NT2/D1 (cell line): ENCODE data around the gene C1orf53.

Source experiments
- DNase-seq: peaks from one replicate; pipeline ENCODE4 v3.0.0-alpha.2; 2011; ENCODE audit warnings: low read depth, low spot score
- H3K27me3 ChIP-seq: 2 replicates; pipeline ENCODE4 v1.6.0; 2011; ENCODE audit warnings: mild to moderate bottlenecking; ENCODE audit not compliant: insufficient read length, insufficient read depth
- H3K36me3 ChIP-seq: 2 replicates; pipeline ENCODE4 v1.6.1; 2011; ENCODE audit warnings: mild to moderate bottlenecking, low read length, mixed read lengths; ENCODE audit not compliant: insufficient read depth, insufficient read length
- H3K4me1 ChIP-seq: 2 replicates; pipeline ENCODE4 v1.5.1; 2011; ENCODE audit not compliant: insufficient read depth, insufficient read length
- H3K4me3 ChIP-seq: 2 replicates; pipeline ENCODE4 v1.5.1; 2011; ENCODE audit warnings: low read depth; ENCODE audit not compliant: insufficient read length
- H3K9ac ChIP-seq: 2 replicates; pipeline ENCODE4 v1.6.0; 2011; ENCODE audit warnings: low read depth; ENCODE audit not compliant: insufficient read length
- H3K9me3 ChIP-seq: 2 replicates; pipeline ENCODE4 v1.5.1; 2011; ENCODE audit warnings: mild to moderate bottlenecking, low read length; ENCODE audit not compliant: insufficient read depth
- SUZ12 ChIP-seq: IDR thresholded peaks from 2 replicates; pipeline ENCODE4 v1.6.1; 2011; ENCODE audit not compliant: insufficient read length, insufficient read depth; ENCODE audit errors: extremely low read depth
- YY1 ChIP-seq: IDR thresholded peaks from 2 replicates; pipeline ENCODE4 v1.6.1; 2011; ENCODE audit not compliant: insufficient read length, insufficient read depth
- ZNF274 ChIP-seq: IDR thresholded peaks from 2 replicates; pipeline ENCODE4 v1.6.1; 2011; ENCODE audit warnings: mild to moderate bottlenecking, low read depth, low read length

Gene C1orf53

GRCh38 chr1:197922070-197922390 lies 19.6 kb downstream of the C1orf53 start:
- TF ChIP-seq YY1 (no peak), SUZ12 (no peak)
- H3K27me3 ChIP-seq: peaks cover 62% of the 10 kb centered on the region
- no peak overlapping the region for H3K4me3 ChIP-seq
- H3K36me3 ChIP-seq: no peaks in the 10 kb centered on the region
- H3K9ac ChIP-seq: no peak overlapping the region
- DNase-seq: no peak
- no peaks in the 10 kb centered on the region for H3K9me3 ChIP-seq
- H3K4me1 ChIP-seq: peaks cover 16% of the 10 kb centered on the region

- TF ChIP-seq SUZ12 (no peak), ZNF274 (no peak), YY1 (no peak)
- Histone ChIP-seq H3K4me1 (peaks cover 12% of the 10 kb centered on the region), H3K9ac (no peak overlapping the region), H3K36me3 (no peaks in the 10 kb centered on the region), H3K9me3 (no peaks in the 10 kb centered on the region), H3K27me3 (peaks cover 52% of the 10 kb centered on the region), H3K4me3 (no peak overlapping the region)
- no peak for DNase-seq
Observed at GRCh38 chr1:197923038-197923437, 20.6 kb downstream of the C1orf53 start.

- H3K9ac ChIP-seq: no peak overlapping the region
- H3K9me3 ChIP-seq: no peaks in the 10 kb centered on the region
- H3K4me3 ChIP-seq: no peak overlapping the region
- H3K4me1 ChIP-seq: peaks cover 8% of the 10 kb centered on the region
- H3K27me3 ChIP-seq: peaks cover 36% of the 10 kb centered on the region
- no peaks in the 10 kb centered on the region for H3K36me3 ChIP-seq
- TF ChIP-seq SUZ12 (no peak), YY1 (no peak), ZNF274 (no peak)
- DNase-seq: no peak
Observed at GRCh38 chr1:197924516-197925123, 22.2 kb downstream of the C1orf53 start.

- DNase-seq: no peak
- no peaks in the 10 kb centered on the region for H3K4me1 ChIP-seq
- no peak overlapping the region for H3K4me3 ChIP-seq
- no peaks in the 10 kb centered on the region for H3K9me3 ChIP-seq
- H3K36me3 ChIP-seq: no peaks in the 10 kb centered on the region
- TF ChIP-seq ZNF274: no peak
- no peak for TF ChIP-seq SUZ12
- no peak for TF ChIP-seq YY1
- peaks cover 1% of the 10 kb centered on the region for H3K27me3 ChIP-seq
- no peak overlapping the region for H3K9ac ChIP-seq
Observed at GRCh38 chr1:197927908-197928665, 25.7 kb downstream of the C1orf53 start.

GRCh38 chr1:197928849-197929336 lies 26.5 kb downstream of the C1orf53 start:
- no peak overlapping the region for H3K9ac ChIP-seq
- no peak overlapping the region for H3K4me3 ChIP-seq
- no peaks in the 10 kb centered on the region for H3K27me3 ChIP-seq
- TF ChIP-seq SUZ12: no peak
- TF ChIP-seq YY1: no peak
- H3K4me1 ChIP-seq: no peaks in the 10 kb centered on the region
- DNase-seq: no peak
- H3K9me3 ChIP-seq: no peaks in the 10 kb centered on the region
- no peaks in the 10 kb centered on the region for H3K36me3 ChIP-seq

GRCh38 chr1:197933016-197933415 lies 30.6 kb downstream of the C1orf53 start:
- H3K9me3 ChIP-seq: no peaks in the 10 kb centered on the region
- H3K4me1 ChIP-seq: no peaks in the 10 kb centered on the region
- no peak overlapping the region for H3K9ac ChIP-seq
- no peak overlapping the region for H3K4me3 ChIP-seq
- TF ChIP-seq SUZ12 (no peak), ZNF274 (no peak), YY1 (no peak)
- DNase-seq: no peak
- H3K36me3 ChIP-seq: no peaks in the 10 kb centered on the region
- H3K27me3 ChIP-seq: no peaks in the 10 kb centered on the region

GRCh38 chr1:197933647-197934046 lies 31.2 kb downstream of the C1orf53 start:
- Histone ChIP-seq H3K4me1 (no peaks in the 10 kb centered on the region), H3K9ac (no peak overlapping the region), H3K4me3 (no peak overlapping the region), H3K36me3 (no peaks in the 10 kb centered on the region), H3K27me3 (no peaks in the 10 kb centered on the region), H3K9me3 (no peaks in the 10 kb centered on the region)
- DNase-seq: no peak
- no peak for TF ChIP-seq SUZ12
- no peak for TF ChIP-seq YY1

GRCh38 chr1:197937381-197937780 lies 35.0 kb downstream of the C1orf53 start:
- H3K36me3 ChIP-seq: no peaks in the 10 kb centered on the region
- DNase-seq: no peak

More at GRCh38 chr1:197937381-197937780, 35.0 kb downstream of the C1orf53 start:
- no peak overlapping the region for H3K4me3 ChIP-seq
- H3K9ac ChIP-seq: no peak overlapping the region
- H3K27me3 ChIP-seq: no peaks in the 10 kb centered on the region
- H3K9me3 ChIP-seq: no peaks in the 10 kb centered on the region
- TF ChIP-seq SUZ12 (no peak), ZNF274 (no peak), YY1 (no peak)
- H3K4me1 ChIP-seq: no peaks in the 10 kb centered on the region
